GM19395 (cell line): ENCODE data around the gene CACNA1C.

Source experiments
- ATAC-seq: cut with Tn5 transposase; IDR thresholded peaks from one replicate; pipeline ENCODE4 v1.9.1; 2021; ENCODE audit warnings: mild to moderate bottlenecking, moderate library complexity; ENCODE audit not compliant: unreplicated experiment

The CACNA1C gene

DNA sequence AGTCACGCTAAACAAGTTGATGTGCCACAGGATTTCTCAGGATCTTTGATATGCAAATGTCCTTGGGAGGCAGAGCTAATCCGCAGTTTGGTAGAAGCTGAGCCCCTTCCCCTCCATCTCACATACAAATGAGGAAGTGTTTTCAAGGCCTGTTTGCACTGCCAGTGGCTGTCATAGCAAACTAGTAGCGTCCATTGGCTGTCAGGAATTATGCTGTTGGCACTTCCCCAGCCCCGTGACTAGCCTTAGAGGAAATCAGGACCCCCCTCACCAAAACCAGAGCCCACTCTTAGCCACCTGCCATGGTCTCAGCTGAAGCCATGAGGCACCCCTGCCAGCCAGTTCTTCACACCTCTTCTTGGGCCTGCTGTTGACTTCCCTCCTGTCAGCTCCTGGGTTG lies 253.9 kb downstream of the CACNA1C start:
- no peak for ATAC-seq

DNA sequence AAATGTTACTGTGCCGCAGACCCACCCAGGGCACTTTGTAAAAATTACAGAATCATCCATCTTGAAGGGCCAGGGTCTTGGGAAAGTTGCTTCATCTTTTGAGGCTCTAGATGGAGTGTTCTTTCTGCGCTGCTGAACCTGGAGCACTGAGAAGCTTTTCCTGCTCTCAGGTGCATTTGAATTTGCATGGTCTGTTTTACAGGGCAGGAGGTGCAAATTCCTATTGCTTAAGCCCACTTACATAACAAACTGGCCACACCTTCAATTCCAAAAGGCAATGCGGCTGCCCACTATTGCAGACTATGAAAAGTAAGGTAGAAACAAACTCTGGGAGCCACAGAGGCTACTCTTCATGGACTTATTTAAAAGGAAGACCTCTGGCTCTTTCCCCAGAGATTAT lies 254.8 kb downstream of the CACNA1C start:
- ATAC-seq: no peak

DNA sequence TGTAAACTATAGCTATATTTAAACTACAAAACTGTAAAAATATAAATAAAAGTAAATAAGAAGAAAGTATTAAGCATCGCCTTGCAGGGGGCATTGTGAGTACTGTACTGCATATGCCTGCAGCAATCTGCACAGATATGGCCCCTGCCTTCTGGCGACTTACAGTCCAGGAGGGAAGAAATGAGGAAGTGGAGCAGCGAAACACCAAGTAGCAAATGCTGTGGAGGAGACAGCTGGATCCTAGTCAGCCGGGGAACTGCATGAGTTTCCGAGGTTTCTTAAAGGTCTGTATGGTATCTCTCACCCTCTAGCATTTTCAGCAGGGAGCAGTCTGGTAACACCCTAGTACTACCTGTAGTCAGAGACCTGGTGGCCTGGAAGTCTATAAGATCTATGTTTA lies 256.9 kb downstream of the CACNA1C start:
- ATAC-seq: no peak

DNA sequence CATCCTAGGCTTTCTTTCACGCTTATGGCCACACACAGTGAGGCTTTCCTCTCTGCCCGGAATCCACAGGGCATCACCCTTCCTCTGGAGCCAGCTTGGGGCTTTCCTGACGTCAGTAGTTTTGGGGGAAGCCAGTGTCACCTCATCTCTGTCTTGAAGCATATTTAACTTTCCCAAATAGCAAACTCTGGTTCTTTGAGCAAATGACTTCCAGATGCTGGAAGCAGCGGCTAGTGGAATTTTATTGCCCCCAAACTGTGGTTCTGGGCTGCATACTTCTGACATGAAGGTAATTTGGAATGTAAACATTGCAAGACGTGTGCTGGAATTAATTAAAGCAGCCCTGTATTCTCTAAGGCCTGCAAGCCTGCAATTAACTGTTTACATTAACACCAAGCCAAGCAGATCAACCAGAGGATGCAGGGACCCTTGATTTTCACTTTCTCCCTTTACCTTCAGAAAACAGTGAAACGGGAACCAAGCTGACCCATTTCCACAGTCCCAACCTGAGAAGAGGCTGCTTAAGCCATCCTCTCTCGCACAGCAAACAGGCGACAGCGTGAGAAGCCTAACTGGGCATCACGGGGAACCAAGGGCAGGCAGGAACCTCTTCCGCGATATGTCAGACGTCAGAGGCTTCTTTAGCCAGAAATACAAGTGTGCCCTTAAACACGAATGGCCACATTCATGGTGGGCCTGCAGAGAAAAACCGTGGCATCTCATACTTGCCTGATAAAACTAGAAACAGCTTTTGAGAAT lies 258.4 kb downstream of the CACNA1C start:
- ATAC-seq: no peak

DNA sequence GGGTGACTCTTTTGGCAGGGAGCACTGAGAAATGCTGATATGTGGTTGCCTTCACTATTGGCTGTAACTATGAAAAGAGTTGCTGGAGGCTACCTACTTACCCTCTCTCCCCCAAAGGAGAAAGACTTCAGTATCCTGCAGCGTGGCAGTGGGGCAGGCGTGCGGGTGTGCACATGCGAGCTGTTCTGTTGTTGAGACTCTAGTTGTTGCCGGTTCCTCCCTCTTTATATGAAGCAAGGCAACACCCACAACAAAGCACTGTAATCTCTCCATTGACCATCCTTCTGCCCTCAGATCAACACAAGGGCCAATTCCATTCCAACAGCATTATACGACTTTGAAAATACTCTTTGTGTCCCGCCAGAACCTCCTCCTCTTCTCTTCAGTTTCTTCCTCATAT lies 259.4 kb downstream of the CACNA1C start:
- ATAC-seq: no peak

DNA sequence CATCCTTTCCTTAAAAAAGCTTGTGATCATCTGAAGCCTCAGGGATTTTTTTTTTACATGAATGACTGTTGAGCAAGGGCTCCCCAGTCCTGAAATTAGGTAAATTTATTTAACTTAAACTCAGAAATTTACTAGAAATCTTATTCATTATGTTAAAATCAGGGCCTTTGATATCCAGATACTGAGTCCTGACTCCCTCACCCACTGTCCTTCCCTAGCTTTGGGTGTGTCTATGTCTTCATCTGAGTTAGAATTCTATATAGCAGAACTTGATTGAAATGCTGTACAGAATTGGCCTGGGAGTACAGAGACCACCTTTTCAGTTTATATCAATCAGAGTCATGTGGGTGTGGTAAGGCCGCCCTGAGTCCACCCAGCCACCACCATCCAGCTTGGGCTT lies 260.0 kb downstream of the CACNA1C start:
- ATAC-seq: no peak

DNA sequence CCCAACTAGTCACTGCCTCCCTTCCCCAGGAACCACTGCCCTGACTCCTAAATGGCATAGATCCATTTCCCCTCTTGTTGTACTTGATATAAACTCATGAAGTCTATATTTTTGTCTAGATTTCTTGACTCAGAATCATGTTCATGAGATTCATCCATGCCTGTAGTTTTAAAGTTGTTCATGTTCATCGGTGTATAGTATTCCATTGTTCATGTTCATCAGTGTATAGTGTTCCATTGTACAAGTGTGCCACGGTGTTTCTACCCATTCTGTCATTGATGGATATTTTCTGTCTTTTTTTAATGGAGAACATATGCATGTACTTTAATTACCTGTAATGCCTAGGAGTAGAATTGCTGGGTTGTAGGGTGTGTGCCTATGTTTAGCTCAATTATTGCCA lies 261.7 kb downstream of the CACNA1C start:
- no peak for ATAC-seq

DNA sequence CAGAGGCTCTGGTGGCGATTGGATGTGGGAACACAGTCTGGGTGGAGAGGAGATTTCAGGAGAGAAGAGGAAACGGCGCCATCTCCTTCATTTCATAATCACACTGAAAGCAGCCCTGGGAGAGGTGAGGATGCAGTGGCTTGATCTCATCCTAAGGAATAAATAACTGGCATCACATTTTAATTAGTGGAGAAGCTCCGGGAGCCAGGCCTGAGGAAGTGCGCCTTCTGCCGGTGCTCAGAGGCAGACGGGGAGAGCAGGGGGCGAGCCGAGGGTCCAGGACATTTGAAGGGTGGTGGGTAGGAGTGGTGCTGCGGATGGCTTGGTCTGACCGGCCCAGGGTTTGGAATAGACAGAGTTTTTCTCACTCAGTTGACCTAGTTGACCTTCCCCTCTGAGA lies 265.0 kb downstream of the CACNA1C start:
- no peak for ATAC-seq

DNA sequence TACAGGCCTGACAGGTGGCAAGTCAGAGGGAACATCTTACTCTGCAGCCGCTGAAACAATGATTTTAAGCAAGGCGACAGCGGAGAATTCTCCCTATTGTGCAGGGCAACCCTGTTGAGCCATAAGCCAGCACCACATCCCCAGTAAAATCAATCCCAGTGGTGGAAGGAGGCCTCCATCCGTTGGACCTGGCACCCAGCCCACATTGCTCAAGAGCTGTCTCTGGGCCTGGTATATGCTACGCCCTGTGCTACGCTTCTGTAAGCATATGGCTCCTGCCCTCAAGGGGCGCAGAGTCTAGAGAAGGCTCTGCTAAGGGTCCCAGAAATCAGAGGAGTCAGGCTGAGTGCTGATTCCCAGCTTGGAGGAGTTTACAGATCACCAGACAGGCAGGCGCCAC lies 265.5 kb downstream of the CACNA1C start:
- ATAC-seq: no peak

DNA sequence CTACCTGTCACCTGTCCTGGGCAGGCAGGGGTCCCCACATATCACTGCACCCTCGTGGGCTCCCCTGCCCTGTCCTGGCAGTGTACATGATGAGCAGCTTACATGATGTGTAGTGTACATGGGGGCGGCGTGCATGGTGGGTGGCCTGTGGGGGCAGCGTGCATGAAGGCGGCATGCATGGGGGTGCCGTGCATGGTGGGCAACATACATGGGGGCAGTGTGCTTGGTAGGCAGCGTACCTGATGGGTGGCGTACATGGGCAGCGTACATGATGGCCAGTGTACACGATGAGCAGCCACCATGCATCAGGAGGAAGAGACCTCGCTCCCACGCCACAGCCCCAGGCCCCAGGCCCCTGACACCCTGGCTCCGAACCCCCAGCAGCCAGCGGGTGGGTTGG lies 266.3 kb downstream of the CACNA1C start:
- ATAC-seq: no peak

DNA sequence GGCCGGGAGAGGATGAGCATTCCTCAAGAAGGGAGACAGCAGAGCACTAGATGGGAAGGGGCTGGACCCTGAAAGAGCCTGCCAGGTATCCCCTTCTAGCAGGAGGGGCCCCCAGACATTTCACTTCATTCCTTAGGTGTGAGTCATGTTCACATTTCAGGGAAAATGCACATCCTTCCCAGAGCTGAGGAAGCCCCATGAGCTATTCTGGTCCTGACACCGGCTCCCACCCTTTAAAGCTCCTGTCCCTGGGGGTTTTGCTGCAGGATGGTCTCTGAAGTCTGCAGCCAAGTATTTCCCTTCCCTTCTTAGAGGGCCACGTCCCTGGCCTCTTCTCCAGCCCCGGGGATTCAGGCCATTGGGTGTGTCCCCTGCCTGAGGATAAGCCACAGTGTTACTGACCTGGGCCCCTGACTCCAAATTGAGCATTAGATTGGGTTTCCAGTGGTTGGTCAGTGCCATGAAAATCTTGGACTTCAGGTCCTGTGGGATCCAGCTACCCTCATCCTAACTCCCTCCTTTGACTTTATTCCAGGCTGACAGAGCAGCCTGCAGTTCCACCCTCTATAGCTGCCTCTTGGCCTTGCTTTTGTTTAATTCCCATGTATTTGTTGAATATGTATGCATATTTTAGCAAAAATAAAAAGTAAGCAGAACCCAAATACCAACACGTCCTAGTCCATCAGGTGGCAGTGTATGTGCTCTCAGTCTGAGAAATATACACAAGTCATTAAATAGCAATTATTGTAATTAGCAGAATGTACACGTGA lies 267.1 kb downstream of the CACNA1C start:
- ATAC-seq: no peak

DNA sequence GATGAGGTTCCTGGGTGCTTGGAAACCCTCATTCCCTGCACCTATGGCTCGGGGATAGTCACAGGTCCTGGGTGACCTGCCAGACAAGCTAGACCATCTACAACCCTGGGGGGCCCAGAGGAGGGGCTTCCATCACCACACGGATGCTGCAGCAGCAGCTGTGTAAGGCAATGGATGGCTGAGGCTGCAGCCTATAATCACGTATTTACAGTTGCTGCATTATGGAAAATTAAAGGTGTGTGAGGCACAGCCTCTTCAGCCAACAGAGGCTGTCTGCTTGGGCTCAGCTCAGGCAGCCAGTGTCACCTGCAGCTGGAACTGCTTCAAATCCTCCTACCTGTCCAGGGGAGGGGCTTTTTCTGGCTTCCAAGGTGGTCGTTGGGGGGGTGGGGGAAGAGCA lies 268.1 kb downstream of the CACNA1C start:
- ATAC-seq: no peak

DNA sequence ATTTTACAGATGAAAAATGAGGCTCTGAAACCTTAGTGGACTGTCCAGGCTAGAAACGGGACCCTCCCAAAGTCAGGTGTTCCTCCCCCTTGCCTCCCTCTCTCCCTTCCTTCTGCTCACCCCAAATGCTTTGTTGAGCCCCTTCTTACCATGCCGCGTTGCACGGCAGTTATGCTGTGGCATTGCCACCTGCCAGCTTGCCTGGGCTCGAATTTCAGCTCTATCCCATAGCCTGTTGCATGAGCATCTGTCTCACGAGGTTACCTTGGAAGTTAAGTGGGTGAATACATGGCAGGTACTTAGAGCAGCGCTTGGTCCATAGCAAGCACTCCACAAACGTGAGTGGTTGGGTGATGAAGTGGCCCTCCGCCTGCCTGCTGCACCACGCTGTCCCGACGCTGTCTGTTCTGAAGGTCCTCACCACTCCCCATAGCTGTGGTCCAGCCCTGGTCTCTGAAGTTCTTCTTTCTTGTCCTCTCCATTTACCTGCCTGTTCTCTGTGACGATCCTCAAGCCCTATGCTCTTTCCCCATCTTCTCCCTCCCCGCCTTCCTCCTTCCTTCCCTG lies 269.9 kb downstream of the CACNA1C start:
- ATAC-seq: no peak

DNA sequence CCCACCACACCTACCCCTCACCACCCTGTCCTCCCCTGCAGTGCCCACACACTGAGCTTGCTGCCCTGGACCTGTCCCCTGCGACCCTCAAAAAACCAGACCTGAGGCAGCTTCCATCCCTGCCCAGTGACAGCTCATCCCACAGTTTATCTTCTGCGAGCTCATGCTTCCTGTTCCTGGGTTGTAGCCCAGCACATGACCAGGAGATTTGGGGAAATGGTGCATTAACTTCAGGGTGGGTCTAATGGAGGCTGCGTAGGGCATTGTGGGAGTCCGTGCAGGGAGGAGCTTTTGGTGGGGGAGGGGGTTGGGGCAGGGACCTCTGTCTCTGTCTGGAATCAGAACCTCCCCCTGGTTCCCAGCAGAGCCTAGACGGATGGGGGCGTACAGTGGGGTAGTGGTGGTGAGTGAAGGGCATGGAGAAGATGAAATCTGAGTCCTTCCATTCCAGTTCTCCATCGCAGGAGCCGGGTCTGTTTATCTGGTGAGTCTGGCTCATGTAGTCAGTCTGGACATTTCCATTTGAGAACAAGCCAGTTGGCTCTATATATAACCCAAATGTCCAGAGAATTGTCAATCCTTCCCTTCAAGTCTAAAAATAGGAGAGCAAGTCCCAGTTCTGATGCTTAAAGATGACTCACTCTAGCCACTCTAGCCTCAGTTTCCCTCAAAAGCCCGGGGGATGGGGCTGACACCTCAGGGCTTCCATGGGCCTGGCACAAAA lies 270.9 kb downstream of the CACNA1C start:
- no peak for ATAC-seq

DNA sequence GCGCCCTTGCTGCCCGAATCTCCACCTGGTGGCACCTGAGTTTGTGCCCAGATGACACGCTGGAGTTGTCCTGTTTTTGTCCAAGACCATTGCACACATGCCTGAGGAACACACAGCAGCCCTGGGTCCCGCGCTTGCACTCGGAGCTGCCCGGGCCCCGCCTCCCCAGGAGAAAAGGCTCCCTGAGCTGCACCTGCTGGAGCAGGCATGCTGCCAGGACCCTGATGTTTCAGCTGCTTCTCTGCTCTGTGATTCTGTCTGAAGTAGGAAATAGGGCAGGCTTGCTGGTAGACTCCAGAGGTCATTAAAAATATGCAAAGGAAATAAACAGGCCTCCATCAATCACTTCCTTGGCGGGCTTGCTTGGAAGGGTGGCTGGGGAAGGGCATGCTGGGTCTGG lies 271.6 kb downstream of the CACNA1C start:
- ATAC-seq: no peak

DNA sequence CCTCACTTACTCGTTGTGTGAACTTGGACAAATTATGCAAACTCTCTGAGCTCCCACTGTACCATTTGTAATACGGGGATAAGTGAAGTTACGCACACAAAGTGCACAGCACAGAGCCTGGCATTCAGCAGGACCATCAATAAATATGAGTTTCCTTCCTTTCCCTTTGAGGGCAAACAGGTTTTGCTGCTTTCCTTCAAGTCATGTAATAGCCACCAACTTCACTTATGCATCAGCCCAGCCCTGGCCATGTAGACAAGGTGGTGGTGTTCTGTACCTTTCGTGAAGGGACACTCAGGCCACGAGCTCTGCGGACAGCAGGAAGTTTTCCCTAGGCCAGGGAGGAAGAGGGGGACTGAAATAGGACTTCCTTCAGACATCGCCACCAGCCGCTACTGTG lies 272.7 kb downstream of the CACNA1C start:
- ATAC-seq: no peak

DNA sequence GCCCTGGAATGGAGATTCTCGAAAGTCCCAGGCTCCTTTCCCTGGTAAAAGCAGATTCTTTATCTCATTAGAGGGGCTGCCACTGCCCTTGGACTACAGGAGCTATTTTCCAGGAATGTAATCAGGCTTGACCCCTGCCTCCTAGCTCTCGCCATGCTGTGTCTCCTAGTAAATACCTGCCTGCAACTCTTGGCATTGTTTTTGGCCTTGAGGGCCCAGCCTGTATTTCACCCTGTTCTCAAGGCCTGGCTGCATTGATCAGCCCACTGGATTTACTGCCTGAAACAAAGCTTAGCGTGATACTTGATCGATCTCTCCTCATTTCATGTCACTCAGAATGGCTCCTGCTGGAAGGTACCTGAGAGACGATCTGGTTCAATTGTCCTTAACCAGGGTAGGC lies 273.7 kb downstream of the CACNA1C start:
- no peak for ATAC-seq

DNA sequence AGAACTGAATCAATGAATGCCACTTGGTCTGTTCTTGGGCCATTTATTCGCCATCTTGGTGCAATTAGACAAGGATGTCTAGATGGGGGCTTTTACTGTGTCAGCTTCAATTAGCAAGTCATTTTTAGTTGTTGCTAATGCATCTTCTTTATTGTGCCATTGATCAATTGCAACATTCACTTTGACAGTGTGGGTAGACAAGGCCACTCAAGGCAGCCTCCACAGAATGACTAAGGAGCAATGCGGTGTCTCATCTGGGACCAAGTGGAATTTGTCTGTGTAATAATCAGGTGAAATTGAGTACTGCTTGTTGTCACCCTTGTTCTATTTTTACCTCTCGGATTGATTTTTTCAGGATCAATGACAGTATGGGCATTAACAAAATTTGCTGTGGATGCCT lies 275.9 kb downstream of the CACNA1C start:
- no peak for ATAC-seq

DNA sequence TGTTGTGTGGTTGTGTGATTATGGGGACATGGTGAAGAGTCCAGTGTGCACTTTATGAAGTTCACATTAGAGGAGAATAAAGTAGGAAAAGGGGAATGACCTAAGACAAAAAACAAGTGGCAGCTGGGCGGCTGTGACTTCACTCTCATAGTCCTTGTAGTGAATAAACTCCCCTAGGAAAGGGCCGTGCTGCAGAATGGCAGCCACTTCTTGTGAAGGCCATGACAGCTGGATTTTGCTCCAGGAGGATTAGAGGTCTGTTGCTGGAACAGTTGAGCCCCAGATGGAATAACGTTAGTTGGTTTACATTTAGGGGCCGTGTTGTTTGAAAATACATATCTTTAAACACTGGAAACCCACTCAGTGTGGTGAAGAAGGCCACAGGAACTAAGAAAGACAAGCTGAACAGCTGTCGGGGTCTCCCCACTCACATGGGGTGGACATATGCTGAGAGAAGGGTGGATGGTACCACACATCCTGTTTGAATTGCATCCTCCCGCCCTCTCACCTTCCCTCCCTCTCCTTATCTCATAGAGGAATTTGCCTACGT lies 276.9 kb downstream of the CACNA1C start:
- ATAC-seq: no peak

DNA sequence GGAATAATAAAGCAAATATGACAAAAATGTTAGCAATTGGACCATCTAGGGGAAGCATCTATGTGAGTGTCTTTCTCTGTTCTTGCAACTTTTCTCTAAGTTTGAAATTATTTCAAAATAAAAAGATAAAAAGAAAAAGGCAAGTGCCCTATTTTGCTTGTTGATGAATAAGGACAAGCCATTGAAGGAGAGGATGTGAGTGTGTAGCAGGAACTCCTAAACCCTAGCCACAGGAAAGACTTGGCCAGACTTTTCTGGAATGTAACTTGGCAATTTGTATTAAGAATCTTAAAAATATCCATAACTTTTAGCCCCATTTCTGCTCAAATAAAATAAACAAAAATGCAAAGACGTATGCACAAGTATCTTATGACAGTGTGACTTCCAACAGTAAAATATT lies 279.4 kb downstream of the CACNA1C start:
- ATAC-seq: no peak

DNA sequence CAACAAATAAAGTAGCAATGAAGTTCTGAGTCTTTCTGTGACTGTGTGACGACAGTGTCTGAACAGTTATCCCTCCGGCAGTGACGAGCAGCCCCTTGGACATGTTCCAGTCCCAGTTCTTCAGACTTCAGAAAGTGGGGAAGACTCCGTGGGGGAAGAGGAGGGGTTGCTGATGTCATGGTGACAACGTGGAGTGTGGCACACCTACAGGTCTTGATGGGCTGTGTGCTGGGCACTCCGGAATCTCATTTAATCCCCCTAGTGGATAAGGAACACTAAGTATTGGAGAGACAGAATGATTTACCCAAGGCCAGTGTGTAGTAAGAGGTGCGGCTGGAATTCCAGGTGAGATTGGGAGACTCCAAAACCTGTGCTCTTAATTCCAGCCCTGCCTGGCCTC lies 280.2 kb downstream of the CACNA1C start:
- no peak for ATAC-seq
